Smooth muscle cell (in vitro differentiated cells): ENCODE results near the gene PCYT2. TPM values are rescaled to one million over a fixed set of nuclear protein-coding genes. Genes with fewer than 3 reads are reported as not detected.

ENCODE experiments used
- DNase-seq: peaks from one replicate; lab custom pipeline; 2025; ENCODE audit not compliant: unreplicated experiment; lab: John Stamatoyannopoulos, UW
- H2AFZ ChIP-seq: fragments of 200-600 bp; sonication (generic); 2 replicates; pipeline ENCODE4 v1.6.0; 2016; ENCODE audit warnings: antibody characterized with exemption, low read depth, mild to moderate bottlenecking
- H3F3A ChIP-seq: fragments of 200-600 bp; sonication (generic); 2 replicates; pipeline ENCODE4 v1.6.0; 2017; ENCODE audit warnings: antibody characterized with exemption, low read depth
- H3K27ac ChIP-seq: fragments of 200-600 bp; sonication (generic); 2 replicates; pipeline ENCODE4 v1.5.1; 2016; ENCODE audit warnings: low read depth, mild to moderate bottlenecking
- H3K27me3 ChIP-seq: fragments of 200-600 bp; sonication (generic); 2 replicates; pipeline ENCODE4 v1.6.1; 2016; ENCODE audit warnings: low read depth, mild to moderate bottlenecking
- H3K36me3 ChIP-seq: fragments of 200-600 bp; sonication (generic); 2 replicates; pipeline ENCODE4 v1.5.1; 2016; ENCODE audit warnings: low read depth
- H3K4me1 ChIP-seq: fragments of 200-600 bp; sonication (generic); 2 replicates; pipeline ENCODE4 v1.5.1; 2016; ENCODE audit warnings: low read depth
- H3K4me2 ChIP-seq: fragments of 200-600 bp; sonication (generic); 2 replicates; pipeline ENCODE4 v1.6.0; 2016; ENCODE audit warnings: mild to moderate bottlenecking
- H3K4me3 ChIP-seq: fragments of 200-600 bp; sonication (generic); 2 replicates; pipeline ENCODE4 v1.5.1; 2016; ENCODE audit warnings: mild to moderate bottlenecking
- H3K79me2 ChIP-seq: fragments of 200-600 bp; sonication (generic); 2 replicates; pipeline ENCODE4 v1.6.0; 2016; ENCODE audit warnings: low read depth, mild to moderate bottlenecking
- H3K9ac ChIP-seq: fragments of 200-600 bp; sonication (generic); 2 replicates; pipeline ENCODE4 v1.6.0; 2016; ENCODE audit warnings: low read depth
- H3K9me3 ChIP-seq: fragments of 200-600 bp; sonication (generic); replicated peaks from 2 replicates; pipeline ENCODE4 v1.5.1; 2016; ENCODE audit warnings: low read depth
- H4K20me1 ChIP-seq: fragments of 200-600 bp; sonication (generic); 2 replicates; pipeline ENCODE4 v1.6.0; 2016; ENCODE audit warnings: low read depth
- WGBS: methylation state at CpG from one replicate; pipeline ENCODE4 v1.1.7; 2016; ENCODE audit warnings: low lambda C conversion rate; 5-methylcytosine and 5-hydroxymethylcytosine counted together
- polyA plus RNA-seq: library from polyadenylated mRNA; unstranded; fragments of >200 nt; fragmentation: Nextera tagmentation; extraction: Ambion mirVana; gene quantifications from 2 replicates; pipeline ENCODE4 v1.2.1, GENCODE V29; 2016
- total RNA-seq: library from RNA; depleted of rRNA; stranded (reverse); fragments of >200 nt; gene quantifications from 2 replicates; pipeline ENCODE4 v1.2.3, GENCODE V29; 2014
- TF ChIP-seq, protein P1 (sequence below): fragments of 200-600 bp; sonication (generic); IDR thresholded peaks from 2 replicates; pipeline ENCODE4 v1.5.1; 2017; ENCODE audit warnings: borderline replicate concordance, mild to moderate bottlenecking, antibody characterized with exemption; ENCODE audit not compliant: insufficient read depth, poor library complexity, severe bottlenecking

PCYT2 gene
- total and polyA plus RNA-seq, 2 experiments from 2014 or later, result 11.4 to 50.6 TPM

DNA sequence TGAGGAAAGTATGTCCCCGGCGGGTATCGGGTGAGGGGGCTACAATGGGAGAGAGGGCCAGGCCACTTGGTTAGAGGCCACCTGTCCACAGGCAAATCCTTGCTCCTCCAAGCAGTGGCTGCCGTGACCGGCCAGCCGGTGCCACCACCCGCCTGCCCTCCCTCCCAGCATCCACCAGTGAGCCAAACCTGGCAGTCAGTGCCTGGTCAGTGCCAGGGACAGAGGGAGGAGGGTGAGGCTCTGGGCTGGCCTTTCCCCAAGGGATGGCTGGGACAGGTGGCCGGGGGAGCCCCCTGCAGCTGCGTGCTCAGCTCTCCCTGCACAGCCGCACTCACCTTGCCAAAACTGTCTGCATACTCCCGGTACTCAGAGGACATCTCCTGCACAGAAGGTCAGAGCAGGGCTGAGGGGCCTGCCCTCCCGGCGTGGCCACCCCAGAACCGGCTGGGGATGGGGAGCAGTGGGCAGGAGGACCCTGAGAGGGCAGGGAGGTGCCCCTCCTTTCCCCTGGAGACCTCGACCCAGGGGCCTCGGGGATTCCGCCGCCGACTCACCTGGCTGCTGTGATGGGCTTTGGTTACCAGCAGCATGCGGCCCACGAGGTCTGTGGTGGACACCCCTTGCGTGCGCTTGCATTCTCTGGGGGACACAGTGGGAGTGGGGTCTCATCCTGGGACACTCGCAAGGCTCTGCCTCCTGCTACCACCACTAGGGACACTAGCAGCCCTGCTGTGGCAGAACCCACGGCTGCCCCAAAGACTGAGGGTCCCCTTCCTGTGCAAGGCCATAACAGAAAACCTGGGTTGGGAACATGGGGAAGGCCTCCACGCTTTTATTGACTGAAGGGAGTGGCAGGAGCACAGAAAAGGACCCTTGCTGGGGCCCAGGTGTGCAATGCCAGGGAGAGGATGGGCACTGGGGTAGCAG is 3.7 kb downstream of the PCYT2 start:
- Histone ChIP-seq H3K9ac (no peak overlapping the region), H3K4me2 (no peak overlapping the region), H3F3A (peaks cover 9% of the 10 kb centered on the region), H4K20me1 (peaks cover 26% of the 10 kb centered on the region), H3K4me3 (no peak overlapping the region), H3K27ac (no peak overlapping the region), H3K79me2 (peaks cover 10% of the 10 kb centered on the region), H3K27me3 (no peaks in the 10 kb centered on the region), H3K9me3 (no peaks in the 10 kb centered on the region), H2AFZ (no peak overlapping the region), H3K36me3 (no peaks in the 10 kb centered on the region), H3K4me1 (peaks cover 4% of the 10 kb centered on the region)
- 95% methylated on average over 23 of the region's 26 CpGs for whole genome bisulfite sequencing
- TF ChIP-seq, protein P1, sequence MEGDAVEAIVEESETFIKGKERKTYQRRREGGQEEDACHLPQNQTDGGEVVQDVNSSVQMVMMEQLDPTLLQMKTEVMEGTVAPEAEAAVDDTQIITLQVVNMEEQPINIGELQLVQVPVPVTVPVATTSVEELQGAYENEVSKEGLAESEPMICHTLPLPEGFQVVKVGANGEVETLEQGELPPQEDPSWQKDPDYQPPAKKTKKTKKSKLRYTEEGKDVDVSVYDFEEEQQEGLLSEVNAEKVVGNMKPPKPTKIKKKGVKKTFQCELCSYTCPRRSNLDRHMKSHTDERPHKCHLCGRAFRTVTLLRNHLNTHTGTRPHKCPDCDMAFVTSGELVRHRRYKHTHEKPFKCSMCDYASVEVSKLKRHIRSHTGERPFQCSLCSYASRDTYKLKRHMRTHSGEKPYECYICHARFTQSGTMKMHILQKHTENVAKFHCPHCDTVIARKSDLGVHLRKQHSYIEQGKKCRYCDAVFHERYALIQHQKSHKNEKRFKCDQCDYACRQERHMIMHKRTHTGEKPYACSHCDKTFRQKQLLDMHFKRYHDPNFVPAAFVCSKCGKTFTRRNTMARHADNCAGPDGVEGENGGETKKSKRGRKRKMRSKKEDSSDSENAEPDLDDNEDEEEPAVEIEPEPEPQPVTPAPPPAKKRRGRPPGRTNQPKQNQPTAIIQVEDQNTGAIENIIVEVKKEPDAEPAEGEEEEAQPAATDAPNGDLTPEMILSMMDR, result no peak
- DNase-seq, result no peak

DNA sequence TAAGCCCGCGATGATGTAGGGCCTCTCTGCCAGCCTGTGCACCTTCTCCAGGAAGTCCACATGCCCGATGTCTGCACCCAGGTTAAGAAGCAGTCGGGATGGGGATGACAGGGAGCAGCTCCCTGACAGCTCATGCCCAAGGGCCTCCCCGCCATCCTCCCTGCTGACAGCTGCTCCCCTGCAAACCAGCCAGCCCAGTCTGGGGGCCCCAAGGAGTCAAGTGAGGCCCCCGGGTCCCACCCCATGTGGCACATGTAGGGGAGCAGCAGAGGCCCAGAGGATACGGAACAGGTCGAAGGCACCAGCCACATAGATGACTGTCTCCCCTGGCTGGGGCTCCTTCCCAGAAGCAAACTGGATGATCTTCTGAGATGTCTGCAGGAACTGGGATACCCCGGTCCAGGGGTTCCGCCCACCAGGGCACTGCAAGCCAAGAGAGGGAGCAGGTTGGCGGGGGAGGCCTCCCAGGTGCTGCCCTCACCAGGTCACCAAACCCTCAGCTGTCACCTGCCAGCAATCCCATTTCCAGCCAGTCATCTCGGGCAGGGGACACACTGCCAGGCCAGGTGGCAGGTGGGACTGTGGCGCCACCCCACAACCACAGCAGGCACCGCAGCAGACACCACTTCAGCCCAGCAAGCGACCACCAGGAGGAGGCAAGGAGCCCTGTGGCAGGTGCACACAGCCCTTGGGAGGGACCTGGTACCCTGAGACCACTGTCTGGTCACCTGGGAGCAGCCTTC is 4.6 kb downstream of the PCYT2 start:
- TF ChIP-seq, protein P1, result no peak
- Histone ChIP-seq H3K4me2 (no peak overlapping the region), H3K9ac (no peak overlapping the region), H4K20me1 (peaks cover 19% of the 10 kb centered on the region), H3K27me3 (no peaks in the 10 kb centered on the region), H2AFZ (no peak overlapping the region), H3K79me2 (peaks cover 10% of the 10 kb centered on the region), H3K4me3 (no peak overlapping the region), H3K27ac (no peak overlapping the region), H3F3A (peaks cover 1% of the 10 kb centered on the region), H3K9me3 (no peaks in the 10 kb centered on the region), H3K36me3 (no peaks in the 10 kb centered on the region), H3K4me1 (peaks cover 6% of the 10 kb centered on the region)
- WGBS, result 96% methylated on average over 15 of the region's 15 CpGs
- DNase-seq, result no peak

DNA sequence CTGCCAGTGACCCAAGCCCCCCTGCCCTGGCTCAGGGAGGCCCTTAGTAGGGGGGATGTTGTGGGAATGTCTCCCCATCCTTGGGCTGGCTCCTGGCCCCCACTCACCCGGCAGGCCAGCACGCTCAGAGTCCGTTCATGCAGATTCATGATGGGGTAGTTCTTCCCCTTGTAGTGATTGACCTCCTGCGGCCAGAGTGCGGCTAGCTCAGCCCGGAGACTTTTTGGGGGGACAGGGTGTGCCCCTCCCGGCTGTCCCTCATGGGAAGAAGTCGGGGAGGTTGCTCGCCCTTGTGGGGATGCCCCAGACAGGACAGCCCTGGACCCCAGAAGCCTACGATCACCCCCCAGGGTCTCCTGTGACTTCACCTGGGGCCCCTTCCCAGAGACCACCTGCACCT is 5.2 kb downstream of the PCYT2 start:
- Histone ChIP-seq H3K36me3 (no peaks in the 10 kb centered on the region), H2AFZ (no peak overlapping the region), H3K4me1 (peaks cover 7% of the 10 kb centered on the region), H3K4me3 (no peak overlapping the region), H3K9me3 (no peaks in the 10 kb centered on the region), H4K20me1 (peaks cover 19% of the 10 kb centered on the region), H3K79me2 (peaks cover 10% of the 10 kb centered on the region), H3K27me3 (no peaks in the 10 kb centered on the region), H3K27ac (no peak overlapping the region), H3K4me2 (no peak overlapping the region), H3K9ac (no peak overlapping the region), H3F3A (no peaks in the 10 kb centered on the region)
- DNase-seq, result no peak
- TF ChIP-seq, protein P1, result no peak
- 98% methylated on average over 10 of the region's 10 CpGs for WGBS
